NT2/D1 (cell line): ENCODE data around the gene AKR1B15.

Experiments used
- DNase-seq: peaks from one replicate; pipeline ENCODE4 v3.0.0-alpha.2; 2011; ENCODE audit warnings: low read depth, low spot score
- H3K27me3 ChIP-seq: 2 replicates; pipeline ENCODE4 v1.6.0; 2011; ENCODE audit warnings: mild to moderate bottlenecking; ENCODE audit not compliant: insufficient read length, insufficient read depth
- H3K36me3 ChIP-seq: 2 replicates; pipeline ENCODE4 v1.6.1; 2011; ENCODE audit warnings: mild to moderate bottlenecking, low read length, mixed read lengths; ENCODE audit not compliant: insufficient read depth, insufficient read length
- H3K4me1 ChIP-seq: 2 replicates; pipeline ENCODE4 v1.5.1; 2011; ENCODE audit not compliant: insufficient read depth, insufficient read length
- H3K4me3 ChIP-seq: 2 replicates; pipeline ENCODE4 v1.5.1; 2011; ENCODE audit warnings: low read depth; ENCODE audit not compliant: insufficient read length
- H3K9ac ChIP-seq: 2 replicates; pipeline ENCODE4 v1.6.0; 2011; ENCODE audit warnings: low read depth; ENCODE audit not compliant: insufficient read length
- H3K9me3 ChIP-seq: 2 replicates; pipeline ENCODE4 v1.5.1; 2011; ENCODE audit warnings: mild to moderate bottlenecking, low read length; ENCODE audit not compliant: insufficient read depth
- SUZ12 ChIP-seq: IDR thresholded peaks from 2 replicates; pipeline ENCODE4 v1.6.1; 2011; ENCODE audit not compliant: insufficient read length, insufficient read depth; ENCODE audit errors: extremely low read depth
- YY1 ChIP-seq: IDR thresholded peaks from 2 replicates; pipeline ENCODE4 v1.6.1; 2011; ENCODE audit not compliant: insufficient read length, insufficient read depth
- ZNF274 ChIP-seq: IDR thresholded peaks from 2 replicates; pipeline ENCODE4 v1.6.1; 2011; ENCODE audit warnings: mild to moderate bottlenecking, low read depth, low read length

AKR1B15 gene

DNA sequence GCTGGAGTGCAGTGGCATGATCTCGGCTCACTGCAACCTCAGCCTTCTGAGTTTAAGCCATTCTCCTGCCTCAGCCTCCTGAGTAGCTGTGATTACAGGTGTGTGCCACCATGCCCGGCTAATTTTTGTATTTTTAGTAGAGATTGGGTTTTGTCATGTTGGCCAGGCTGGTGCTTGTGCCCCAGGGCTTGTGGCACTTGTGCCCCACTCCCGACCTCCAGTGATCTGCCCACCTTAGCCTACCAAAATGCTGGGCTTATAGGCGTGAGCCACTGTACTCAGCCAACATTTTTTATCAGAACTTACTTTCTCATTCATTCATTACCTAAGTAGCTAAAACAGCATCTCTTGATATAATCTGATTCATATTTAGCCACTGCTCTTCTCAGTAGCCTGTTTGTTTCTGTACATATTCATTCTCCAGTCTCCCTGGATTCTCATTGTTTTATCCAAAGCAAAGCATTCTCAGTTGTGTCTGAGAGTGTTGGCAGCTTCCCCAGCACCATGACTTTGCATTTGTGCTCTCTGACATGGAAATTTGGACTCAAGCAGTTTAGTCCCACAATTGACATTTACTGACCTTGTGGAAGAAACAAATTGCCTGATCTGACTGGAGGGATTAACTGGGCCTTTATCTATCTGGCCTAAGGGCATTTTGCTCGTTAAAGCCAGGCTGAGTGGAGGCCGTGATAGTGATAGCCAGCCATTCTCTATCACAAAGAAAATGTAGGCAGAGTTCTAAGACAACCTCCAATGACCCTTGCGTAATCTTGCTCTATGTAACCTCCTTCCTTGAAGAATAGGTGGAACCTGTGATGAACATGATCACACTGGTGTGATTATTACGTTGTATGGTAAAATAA, 44.9 kb downstream of the AKR1B15 start:
- Histone ChIP-seq H3K36me3 (no peaks in the 10 kb centered on the region), H3K4me1 (no peaks in the 10 kb centered on the region), H3K9me3 (no peaks in the 10 kb centered on the region), H3K27me3 (no peaks in the 10 kb centered on the region), H3K4me3 (no peak overlapping the region), H3K9ac (no peak overlapping the region)
- peak; percentile 9 for DNase-seq
- TF ChIP-seq SUZ12, result no peak
- no peak for TF ChIP-seq ZNF274
- TF ChIP-seq YY1, result no peak

GRCh38 chr7:134594877-134595276, 46.0 kb downstream of the AKR1B15 start:
- H3K9me3 ChIP-seq, result no peaks in the 10 kb centered on the region
- no peak for TF ChIP-seq SUZ12
- no peak for TF ChIP-seq YY1
- no peak for TF ChIP-seq ZNF274
- no peak overlapping the region for H3K4me3 ChIP-seq
- no peaks in the 10 kb centered on the region for H3K27me3 ChIP-seq
- H3K4me1 ChIP-seq, result no peaks in the 10 kb centered on the region
- H3K9ac ChIP-seq, result no peak overlapping the region
- H3K36me3 ChIP-seq, result no peaks in the 10 kb centered on the region
- no peak for DNase-seq

GRCh38 chr7:134599371-134599770, 50.5 kb downstream of the AKR1B15 start:
- Histone ChIP-seq H3K4me3 (no peak overlapping the region), H3K4me1 (no peaks in the 10 kb centered on the region), H3K36me3 (no peaks in the 10 kb centered on the region), H3K9ac (no peak overlapping the region), H3K9me3 (no peaks in the 10 kb centered on the region), H3K27me3 (no peaks in the 10 kb centered on the region)
- DNase-seq, result no peak
- TF ChIP-seq ZNF274 (no peak), YY1 (no peak), SUZ12 (no peak)

DNA sequence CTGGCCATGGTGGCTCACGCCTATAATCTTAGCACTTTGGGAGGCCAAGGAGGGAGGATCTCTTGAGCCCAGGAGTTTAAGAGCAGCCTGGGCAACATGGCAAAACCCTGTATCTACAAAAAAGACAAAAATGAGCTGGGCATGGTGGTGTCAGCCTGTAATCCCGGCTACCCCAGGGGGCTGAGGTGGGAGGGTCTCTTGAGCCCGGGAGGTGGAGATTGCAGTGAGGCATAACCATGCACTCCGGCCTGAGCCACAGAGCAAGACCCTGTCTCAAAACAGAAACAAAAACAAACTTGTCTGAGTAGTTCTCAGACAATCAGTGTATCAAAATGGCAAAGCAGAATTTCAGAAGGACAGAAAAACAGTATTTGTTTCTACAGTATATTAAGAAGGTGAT, 52.5 kb downstream of the AKR1B15 start:
- H3K9ac ChIP-seq, result no peak overlapping the region
- no peak overlapping the region for H3K4me3 ChIP-seq

DNA sequence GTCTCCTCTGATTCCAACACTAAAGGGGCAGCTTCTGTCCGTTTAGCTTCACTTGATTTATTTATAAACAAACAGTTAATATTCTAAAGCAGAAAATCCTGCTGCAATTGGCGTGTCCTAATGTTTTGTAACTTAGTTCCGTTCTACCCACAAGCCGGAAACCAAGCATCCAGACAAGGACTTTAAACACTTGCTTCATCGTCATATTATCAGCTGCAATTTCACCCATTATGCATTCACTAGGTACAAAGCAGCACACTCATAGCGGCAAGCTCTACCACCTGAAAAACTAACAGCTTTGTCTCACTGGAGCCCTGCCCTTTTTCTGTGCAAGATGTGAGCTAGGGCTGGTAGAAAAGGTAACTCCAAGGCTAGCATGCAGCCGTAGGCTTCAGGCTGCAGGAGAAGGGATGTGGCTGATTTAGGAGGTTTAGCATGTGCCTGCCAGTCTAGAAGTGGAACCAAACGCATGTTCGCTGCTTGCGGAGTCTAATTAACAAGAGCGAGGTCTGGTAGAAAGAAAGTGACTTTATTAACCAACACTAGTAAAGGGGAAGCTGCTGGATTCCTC, 54.1 kb downstream of the AKR1B15 start:
- Histone ChIP-seq H3K4me3 (no peak overlapping the region), H3K36me3 (no peaks in the 10 kb centered on the region), H3K9ac (no peak overlapping the region), H3K4me1 (no peaks in the 10 kb centered on the region), H3K9me3 (no peaks in the 10 kb centered on the region), H3K27me3 (no peaks in the 10 kb centered on the region)
- TF ChIP-seq SUZ12 (no peak), ZNF274 (no peak), YY1 (no peak)
- DNase-seq, result no peak

More for the DNA sequence above, 52.5 kb downstream of the AKR1B15 start:
- TF ChIP-seq YY1 (no peak), SUZ12 (no peak), ZNF274 (no peak)
- Histone ChIP-seq H3K4me1 (no peaks in the 10 kb centered on the region), H3K9me3 (no peaks in the 10 kb centered on the region), H3K36me3 (no peaks in the 10 kb centered on the region), H3K27me3 (no peaks in the 10 kb centered on the region)
- DNase-seq, result no peak

DNA sequence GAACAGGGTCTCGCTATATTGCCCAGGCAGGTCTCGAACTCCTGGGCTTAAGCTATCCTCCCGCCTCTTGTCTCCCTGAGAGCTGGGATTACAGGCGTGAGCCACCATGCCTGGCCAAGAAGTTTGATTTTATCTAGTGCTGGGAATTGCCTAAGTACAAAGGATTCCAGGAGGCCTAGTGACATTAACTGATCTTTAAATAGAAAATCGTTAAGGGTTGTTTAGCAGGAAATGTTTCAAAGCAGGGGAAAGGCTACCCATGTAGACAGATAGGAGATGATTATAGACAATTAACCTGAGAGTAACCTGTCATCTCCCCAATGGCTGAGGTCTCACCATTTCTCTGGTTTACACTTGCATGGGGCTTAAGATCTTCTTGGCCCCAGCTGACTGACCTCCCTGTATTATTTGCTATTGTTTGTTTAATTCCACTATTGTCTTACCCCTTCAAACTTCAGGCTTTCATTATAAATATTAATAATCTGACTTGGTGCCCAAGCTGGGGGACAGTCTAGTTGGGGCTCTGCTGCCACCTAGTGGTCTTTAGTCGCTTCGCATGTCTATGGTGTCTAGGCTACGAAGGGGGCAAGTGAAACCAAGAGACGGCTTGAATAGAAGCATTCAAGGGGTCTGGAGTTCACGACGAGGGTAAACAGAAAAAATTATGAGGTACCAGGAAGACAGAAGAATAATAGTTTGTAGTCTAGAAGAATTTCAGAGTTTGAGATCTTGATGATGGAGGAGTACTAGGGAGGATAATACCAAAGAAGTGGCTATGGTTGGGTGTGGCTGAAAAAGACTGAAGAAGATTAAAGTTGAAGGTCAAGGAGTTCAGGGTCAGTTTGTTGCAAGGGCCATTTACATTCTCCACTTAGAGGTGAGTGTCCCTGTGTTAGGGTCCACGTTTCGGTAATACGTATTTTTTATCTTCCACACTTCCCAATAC, 57.3 kb downstream of the AKR1B15 start:
- Histone ChIP-seq H3K4me3 (no peak overlapping the region), H3K36me3 (no peaks in the 10 kb centered on the region), H3K9me3 (0 out of 2 replicates have a peak, but pooled peaks cover 3% of the 10 kb centered on the region), H3K4me1 (no peaks in the 10 kb centered on the region), H3K27me3 (no peaks in the 10 kb centered on the region), H3K9ac (no peak overlapping the region)
- TF ChIP-seq ZNF274 (no peak), SUZ12 (no peak), YY1 (no peak)
- DNase-seq, result peak; percentile 35
